Measurements from ENCODE around the gene ZNF726.
"Not testable (repeated sequence)": the region's sequence is repeated elsewhere in the genome, so short reads cannot be mapped to it uniquely, and the experiment has no call there.

Gene ZNF726

GRCh38 chr19:23949611-23950010 is 34.9 kb downstream of the ZNF726 start:
- DNase-seq = no peak

- no peak for DNase-seq
Measured at GRCh38 chr19:23956051-23956450, 41.4 kb downstream of the ZNF726 start.

- no peak for DNase-seq
Measured at GRCh38 chr19:23957660-23958281, 43.1 kb downstream of the ZNF726 start.

GRCh38 chr19:23963396-23963795 is 48.7 kb downstream of the ZNF726 start:
- DNase-seq = not testable (repeated sequence)

- DNase-seq = not testable (repeated sequence)
Measured at GRCh38 chr19:23963881-23964280, 49.2 kb downstream of the ZNF726 start.

GRCh38 chr19:23964334-23964733 is 49.6 kb downstream of the ZNF726 start:
- DNase-seq = not testable (repeated sequence)

- DNase-seq = no peak
Measured at GRCh38 chr19:23969630-23970029, 54.9 kb downstream of the ZNF726 start.

- no peak for DNase-seq
Measured at GRCh38 chr19:23971598-23971997, 56.9 kb downstream of the ZNF726 start.

- no peak for DNase-seq
Measured at GRCh38 chr19:23972161-23972560, 57.5 kb downstream of the ZNF726 start.

- no peak for DNase-seq
Measured at GRCh38 chr19:23974941-23975340, 60.3 kb downstream of the ZNF726 start.

- DNase-seq = not testable (repeated sequence)
Measured at GRCh38 chr19:23976631-23977030, 61.9 kb downstream of the ZNF726 start.

- not testable (repeated sequence) for DNase-seq
Measured at GRCh38 chr19:23977256-23977655, 62.6 kb downstream of the ZNF726 start.

- no peak for DNase-seq
Measured at GRCh38 chr19:23978068-23978467, 63.4 kb downstream of the ZNF726 start.

GRCh38 chr19:23980805-23981204 is 66.1 kb downstream of the ZNF726 start:
- no peak for DNase-seq

GRCh38 chr19:23981863-23982262 is 67.2 kb downstream of the ZNF726 start:
- no peak for DNase-seq

GRCh38 chr19:23983406-23983805 is 68.7 kb downstream of the ZNF726 start:
- no peak for DNase-seq

Measured in NCI-H446 treated with DMSO at 0.1 percent for 48 hours (cell line).